Measurements from ENCODE around the gene PNISR.
"Not testable (repeated sequence)": the region's sequence is repeated elsewhere in the genome, so short reads cannot be mapped to it uniquely, and the experiment has no call there.

The PNISR gene, protein sequence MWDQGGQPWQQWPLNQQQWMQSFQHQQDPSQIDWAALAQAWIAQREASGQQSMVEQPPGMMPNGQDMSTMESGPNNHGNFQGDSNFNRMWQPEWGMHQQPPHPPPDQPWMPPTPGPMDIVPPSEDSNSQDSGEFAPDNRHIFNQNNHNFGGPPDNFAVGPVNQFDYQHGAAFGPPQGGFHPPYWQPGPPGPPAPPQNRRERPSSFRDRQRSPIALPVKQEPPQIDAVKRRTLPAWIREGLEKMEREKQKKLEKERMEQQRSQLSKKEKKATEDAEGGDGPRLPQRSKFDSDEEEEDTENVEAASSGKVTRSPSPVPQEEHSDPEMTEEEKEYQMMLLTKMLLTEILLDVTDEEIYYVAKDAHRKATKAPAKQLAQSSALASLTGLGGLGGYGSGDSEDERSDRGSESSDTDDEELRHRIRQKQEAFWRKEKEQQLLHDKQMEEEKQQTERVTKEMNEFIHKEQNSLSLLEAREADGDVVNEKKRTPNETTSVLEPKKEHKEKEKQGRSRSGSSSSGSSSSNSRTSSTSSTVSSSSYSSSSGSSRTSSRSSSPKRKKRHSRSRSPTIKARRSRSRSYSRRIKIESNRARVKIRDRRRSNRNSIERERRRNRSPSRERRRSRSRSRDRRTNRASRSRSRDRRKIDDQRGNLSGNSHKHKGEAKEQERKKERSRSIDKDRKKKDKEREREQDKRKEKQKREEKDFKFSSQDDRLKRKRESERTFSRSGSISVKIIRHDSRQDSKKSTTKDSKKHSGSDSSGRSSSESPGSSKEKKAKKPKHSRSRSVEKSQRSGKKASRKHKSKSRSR

DNA sequence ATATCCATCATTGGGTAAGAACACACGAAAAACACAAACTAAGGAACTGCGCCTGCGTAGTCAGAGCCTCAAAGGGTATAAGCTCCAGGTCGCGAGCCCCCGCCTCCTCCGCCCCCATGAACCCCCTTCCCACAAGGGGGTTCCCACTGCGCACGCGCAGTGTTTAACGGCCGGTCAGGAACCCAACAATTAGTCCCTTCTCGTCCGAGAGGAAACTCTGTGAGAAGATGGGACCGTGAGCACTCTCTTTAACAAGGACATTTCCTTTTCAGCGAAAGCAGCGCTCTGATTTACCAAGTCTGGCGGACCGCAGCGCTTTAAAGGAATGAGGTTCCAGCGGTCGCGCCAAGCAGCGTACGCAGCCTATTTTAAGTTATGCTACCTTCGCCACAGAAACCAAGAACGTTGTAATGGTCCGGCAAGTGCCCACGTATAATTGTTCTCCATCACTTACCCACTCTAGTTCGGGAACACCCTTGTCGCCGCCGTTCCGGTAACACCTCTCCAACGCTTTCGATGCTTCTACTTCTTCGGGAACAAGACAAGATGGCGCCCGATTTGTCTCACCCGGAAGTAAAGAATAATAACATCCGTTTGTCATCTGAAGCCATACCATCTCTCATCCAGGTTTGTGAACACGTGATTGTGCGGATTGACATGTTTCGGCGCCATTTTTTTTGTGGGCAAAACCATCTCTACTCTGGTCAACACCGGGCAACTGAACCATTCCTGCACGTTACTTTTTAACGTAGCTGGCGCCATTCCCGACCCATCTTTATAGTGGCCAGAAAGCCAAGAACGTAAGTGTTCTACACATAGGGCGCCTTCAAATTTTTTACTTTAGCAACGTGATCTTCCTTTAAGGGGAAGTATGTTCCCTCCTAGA is at the start of gene PNISR:
Gene PNISR, minus strand, starts transcription at position 548 of the 886 bp plus-strand sequence. CDS start 10,649 bp downstream, outside the sequence.
- DNase-seq (ENCODE audit: low spot score), result peak; percentile 95

DNA sequence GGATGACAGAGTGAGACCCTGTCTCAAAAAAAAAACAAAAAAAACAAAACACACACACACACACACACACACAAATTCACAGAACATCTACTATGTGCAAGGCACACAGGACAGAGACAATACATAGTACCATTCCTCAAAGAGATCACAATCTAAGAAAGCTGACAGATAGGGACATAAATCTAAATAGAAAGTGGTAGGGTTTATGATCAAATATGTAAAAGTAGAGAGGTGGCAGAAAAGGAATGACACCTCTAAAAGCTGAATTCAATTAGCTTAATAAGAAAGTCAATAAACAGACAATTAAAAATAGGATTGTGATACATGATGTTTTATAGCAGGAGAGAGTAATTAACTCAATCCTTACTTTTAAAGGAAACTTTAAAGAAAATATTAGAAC is 48.6 kb upstream of the PNISR start:
- no peak for DNase-seq (ENCODE audit: low spot score)

DNA sequence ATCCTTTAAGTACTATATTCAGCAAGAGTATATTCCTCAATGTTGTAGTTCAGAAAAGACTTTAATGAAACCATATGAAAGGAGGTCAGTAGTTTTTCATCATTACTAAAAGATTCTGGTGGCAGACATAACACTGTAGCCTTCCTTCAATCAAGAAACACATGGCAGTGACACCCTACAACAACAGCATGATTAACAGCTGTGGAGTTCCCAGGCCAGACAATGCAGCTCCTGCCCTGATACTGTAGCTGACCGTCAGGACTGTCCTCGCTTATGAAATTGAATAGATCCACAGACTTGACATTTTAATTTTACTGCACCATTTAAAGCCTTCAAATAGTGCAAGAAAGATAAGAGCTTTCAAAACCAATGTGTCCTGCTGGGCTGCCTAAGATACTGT is 46.5 kb upstream of the PNISR start:
- no peak for DNase-seq (ENCODE audit: low spot score)

DNA sequence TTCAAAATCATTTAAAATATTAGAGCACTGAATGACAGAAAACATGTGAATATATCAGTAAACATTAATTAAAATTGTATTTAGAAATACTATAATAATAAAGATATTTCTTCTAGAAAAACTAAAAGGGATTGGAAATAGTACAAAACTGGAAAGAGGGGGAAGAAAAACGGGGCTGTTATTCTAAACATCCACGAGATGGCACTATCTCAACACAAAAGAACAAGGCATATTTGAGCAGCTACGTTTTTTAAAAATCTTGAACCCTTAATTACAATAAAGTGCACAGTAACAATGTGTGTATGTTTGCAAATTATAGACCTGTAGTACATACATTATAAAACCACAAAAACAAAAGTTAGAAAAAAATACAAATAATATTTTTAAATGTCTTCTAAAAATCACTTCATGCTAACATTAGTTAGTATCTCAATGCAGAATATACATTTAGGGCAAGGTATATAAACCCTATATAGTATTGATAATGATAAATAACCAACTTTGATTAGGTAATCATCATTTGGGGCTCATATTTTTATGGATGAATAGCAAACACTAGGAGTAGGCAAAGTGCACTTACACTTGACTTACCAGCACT is 42.5 kb upstream of the PNISR start:
- DNase-seq (ENCODE audit: low spot score), result peak; percentile 39

DNA sequence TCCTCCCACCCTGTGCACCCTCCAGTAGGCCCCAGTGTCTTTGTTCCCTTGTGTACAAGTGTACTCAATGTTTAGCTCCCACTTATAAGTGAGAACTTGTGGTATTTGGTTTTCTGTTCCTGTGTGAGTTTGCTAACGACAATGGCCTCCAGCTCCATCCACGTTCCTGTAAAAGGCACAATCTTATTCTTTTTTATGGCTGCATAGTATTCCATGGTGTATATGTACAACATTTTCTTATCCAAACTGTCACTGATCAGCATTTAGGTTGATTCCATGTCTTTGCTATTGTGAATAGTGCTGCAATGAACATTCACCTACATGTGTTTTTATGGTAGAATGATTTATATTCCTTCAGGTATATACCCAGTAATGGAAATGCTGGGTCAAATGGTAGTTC is 34.0 kb upstream of the PNISR start:
- not testable (repeated sequence) for DNase-seq (ENCODE audit: low spot score)

DNA sequence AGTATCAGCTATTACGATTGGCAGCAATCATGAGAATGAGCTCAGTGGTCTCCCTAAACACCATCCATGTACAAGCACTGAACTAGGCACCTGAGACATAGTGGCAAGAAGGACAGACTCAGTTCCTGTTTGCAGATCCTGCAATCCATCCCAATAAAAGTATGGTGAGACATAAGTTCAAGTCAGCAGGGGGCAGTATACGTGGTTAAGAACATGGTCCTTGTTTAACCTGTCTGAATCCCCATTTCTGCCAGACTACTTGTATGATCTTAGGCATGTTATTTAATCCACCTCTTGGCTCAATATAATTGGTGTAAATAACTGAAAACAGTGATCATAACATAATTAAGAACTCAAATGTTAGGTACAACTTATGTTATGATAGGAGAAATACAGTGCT is 33.2 kb upstream of the PNISR start:
- DNase-seq (ENCODE audit: low spot score), result no peak

DNA sequence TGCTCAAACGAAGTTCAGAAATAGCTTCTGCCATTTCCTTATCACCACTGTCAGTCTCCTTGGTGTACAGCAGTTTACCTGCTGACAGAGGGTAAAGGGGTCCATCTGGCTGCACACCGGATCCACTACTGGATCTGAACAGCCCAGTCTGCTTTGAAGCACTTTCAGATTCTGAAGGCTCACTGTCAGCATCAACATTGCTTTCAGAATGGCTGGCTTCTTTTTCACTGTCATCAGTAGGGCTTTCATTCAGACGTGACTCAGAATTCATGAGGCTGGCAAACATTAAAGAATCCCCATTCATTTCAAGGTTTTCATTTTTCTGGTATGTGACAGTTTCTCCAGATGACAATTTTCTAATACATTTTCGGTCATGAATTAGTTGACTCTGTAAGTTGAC is 21.0 kb upstream of the PNISR start:
- DNase-seq (ENCODE audit: low spot score), result no peak

DNA sequence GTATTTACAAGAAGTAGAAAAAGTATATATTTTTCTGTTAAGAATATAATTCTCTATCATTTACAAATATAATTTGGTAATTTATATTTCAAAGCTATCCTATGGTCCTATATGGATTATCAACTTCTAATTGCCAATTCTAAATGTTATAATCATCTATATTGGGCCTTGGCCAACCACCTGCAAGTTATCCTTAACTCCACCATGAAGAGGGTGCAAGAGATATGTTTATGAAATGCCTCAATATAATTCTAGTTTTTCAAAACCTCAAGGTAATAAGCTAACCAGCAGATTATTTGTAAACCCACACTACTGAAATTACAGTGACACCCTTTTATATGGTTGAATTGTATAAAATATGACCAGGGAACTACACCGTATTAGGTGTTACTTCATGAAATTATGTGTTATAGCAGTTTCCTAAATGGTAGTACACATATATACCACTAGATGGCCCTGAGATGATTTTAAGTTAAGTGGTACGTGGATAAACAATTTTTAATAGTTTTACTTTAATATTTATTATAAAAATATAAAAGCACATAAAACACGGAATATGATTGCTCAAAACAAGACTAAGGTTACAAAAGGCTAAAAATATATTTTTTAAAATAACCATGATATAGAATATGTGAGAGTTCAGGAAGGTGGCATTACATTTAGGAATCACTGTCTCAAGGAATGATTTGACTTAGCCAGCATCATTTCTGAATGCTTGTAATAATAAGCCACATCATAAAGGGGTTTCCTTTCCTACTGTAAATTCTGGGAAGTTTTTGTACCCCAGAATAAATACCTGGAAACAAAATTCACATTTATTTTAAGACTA is 9.8 kb upstream of the PNISR start:
- peak; percentile 46 for DNase-seq (ENCODE audit: low spot score)

DNA sequence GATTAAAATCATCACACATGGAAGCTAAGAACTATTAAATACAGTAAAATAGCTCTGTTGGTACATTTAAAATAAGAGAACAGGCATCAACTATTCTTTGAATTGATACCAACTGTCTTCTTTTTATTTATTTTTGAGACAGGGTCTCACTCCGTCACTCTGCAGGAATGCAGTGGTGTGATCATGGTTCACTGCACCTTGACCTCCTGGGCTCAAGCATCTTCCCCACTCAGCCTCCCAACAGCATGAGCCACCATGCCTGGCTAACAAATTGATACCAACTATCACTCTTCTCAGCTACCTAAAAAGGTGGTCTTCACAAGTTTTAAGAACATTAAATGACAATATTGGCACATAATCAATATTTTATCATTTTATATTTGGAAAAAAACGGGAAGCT is 7.8 kb upstream of the PNISR start:
- DNase-seq (ENCODE audit: low spot score), result no peak

DNA sequence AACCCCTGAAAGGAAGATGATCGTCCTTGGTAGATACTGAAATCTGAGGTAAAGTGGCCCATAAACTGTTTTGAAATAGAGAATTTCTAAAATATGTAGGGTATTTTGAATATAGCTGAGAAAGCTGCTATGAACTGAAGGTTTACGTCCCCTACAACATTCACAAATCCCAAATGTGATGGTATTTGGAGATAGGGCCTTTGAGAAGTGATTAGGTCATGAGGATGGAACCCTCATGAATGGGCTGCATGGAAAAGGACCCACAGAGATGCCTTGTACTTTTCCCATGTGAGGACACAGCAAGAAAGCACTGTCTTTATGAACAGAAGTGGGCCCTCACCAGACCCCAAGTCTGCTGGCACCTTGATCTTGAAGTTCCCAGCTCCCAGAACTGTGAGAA is 6.8 kb upstream of the PNISR start:
- DNase-seq (ENCODE audit: low spot score), result no peak

DNA sequence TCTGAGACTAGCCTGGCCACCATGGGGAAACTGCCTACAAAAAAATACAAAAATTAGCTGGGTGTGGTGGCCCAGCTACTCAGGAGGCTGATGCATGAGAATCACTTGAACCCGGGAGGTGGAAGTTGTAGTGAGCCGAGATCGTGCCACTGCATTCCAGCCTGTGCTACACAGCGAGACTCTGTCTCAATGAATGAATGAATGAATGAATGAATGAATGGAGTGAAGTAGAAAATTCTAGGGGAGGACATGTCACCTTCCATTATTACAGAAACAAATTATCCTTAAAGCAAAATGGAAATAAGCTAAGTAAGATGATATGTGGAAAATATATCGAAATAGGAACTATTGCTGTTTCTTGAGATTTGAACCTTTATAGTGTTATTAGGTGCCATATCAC is 2.9 kb upstream of the PNISR start:
- no peak for DNase-seq (ENCODE audit: low spot score)

DNA sequence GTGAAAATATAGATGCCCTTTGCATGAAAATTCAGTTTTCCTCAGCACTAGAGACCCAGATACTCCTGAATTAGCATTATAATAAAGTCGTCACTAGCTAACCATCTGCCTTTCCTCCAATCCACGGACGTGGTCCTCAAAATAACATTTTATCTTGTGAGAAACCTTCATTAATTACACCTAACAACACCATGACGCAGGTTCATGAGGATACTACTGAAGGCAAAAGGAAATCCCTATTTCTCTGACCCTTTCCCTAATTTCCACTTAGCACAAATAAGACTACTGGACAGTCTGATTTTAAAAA is 1.3 kb upstream of the PNISR start:
- no peak for DNase-seq (ENCODE audit: low spot score)

DNA sequence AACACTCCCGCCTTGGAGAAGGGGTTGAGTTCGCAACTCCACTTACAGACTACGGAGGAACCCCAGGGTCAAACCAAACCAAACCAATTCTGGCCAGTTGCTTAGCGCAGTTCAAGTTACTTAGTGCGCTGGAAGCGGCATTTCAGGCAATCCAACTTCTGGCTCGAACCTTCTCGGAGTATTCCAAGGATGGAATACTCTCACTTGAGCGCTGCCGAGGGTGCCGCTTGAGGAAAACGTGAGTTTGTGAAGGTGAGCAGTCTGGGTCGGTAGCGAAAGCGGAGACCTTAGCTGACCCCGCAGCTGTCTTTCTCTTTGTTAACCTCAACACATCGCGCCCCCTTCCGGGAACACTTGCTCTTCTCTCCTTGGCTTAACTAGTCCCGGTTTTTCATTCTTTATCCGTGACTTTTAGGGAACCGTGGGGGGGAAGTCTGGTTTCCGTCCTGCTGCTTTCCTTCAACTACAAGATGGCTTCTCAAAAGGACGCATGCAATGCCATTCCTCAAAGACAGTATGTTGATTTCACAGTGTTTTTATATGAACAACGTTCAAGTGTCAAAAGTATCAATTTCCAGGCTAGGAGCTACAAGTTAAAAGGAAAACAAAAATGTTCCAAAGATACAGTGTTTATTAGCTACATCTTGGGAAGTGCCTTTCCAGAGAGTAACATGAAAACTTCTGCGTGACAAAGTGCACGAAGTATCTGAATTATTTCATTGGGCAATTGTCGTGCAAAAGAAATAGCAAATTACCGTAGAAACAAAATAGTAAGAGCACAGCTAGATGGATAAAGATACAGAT is 741 bp upstream of the PNISR start:
- peak; percentile 50 for DNase-seq (ENCODE audit: low spot score)

DNA sequence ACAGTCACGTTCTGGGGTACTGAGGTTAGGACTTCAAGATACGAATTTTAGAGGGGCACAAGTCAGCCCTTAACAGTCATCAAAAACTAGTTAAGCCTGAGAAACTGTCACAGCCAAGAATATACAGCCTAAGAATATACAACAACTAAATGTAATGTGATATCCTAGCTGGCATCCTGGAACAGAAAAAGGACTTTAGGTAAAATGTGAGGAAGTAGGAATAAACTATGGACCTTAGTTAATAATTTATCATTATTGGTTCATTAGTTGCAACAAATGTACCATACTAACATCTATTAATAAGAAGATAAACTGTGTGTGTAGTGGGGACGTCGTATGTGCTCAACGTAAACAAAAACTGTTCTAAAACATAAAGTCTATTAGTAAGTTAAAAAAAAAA is 1.1 kb downstream of the PNISR start:
- DNase-seq (ENCODE audit: low spot score), result no peak

DNA sequence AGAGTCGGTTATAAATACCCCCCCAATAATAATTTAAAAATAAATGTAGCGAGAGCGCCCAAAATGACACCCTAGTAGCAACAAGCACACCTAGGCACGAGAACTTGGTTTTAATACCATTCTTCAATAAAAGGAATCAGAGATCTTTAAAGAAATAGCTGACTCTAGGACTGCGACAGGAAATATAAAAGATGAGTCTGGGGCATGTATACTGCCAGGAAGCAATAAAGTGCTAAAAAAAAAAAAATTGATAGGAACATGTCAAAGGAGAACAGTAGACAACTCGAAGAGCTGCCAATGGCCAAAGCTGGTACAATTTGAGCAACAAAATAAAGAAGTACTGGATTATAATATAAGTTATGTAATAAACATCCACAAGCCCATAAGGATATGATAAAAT is 2.2 kb downstream of the PNISR start:
- no peak for DNase-seq (ENCODE audit: low spot score)

DNA sequence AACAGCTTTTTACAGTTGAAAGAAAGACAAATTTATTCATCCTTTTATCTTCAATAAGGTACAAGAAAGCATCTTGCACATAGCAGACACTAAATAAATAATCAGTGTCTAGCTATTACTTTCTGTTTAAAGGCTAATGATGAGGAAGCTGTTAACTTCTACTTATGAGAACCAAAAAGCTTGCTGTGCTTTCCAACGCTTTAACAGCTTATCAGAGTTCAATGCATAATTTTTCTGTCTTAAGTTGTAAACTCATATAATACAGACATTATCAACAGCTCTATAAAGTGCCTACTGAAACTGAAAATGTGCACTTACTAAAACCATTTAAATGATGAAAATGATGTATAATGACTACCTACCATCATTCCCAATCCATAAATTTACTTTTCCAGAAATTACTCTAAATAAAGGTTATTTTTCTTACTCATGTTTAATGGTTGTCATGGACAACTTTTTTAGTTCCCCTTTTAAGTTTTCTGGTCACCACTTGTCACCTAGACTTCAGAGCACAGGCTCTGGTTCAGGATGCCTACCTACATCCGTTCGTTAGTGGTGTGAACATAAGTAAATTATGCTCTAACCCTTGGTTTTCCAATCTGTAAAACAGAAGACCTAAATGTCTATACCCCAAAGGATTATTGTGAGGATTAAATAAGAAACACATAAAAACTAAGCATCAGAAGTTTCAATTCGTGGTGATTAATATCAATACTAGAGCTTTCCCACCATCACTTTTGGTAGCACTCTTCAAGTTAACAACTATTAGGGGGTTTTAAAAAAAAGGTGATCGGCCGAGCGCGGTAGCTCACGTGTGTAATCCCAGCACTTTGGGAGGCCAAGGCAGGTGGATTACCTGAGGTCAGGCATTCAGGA is 8.0 kb downstream of the PNISR start:
- DNase-seq (ENCODE audit: low spot score), result no peak

DNA sequence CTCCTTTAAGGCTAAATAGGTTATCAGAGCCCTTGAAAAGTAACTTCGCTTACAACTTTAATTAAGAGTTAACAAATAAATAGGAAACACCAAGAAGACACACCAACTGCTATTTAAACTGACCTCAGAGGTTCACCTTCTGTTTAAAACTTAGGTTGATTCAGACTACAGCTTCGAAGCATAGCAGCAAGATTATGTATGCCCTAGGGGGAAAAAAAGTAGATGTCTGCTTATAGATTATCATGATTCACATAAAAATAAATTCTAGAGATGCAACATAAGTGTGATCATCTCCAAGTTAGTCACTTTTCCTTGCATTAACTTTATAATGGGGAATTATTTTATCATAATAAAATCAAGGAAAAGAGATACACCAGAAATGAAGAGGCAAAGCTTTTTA is 8.9 kb downstream of the PNISR start:
- no peak for DNase-seq (ENCODE audit: low spot score)

DNA sequence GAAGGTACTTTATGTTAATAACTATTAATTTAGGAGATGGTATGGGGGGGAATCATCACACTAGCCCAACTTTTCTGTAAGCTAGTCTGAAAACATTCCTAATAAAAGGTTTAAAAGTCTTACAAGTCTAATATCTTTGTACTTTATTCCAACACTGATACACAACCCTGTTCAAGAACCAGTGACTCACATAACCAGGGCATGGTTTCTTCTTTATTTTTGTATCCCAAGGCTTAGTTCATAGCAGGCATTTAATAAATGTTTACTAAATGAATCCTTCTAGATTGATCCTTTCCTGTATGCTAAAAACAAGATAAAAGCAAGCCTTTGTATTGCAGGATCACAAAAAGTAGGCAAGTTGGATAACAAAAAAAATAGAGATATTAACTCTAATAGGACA is 9.7 kb downstream of the PNISR start:
- DNase-seq (ENCODE audit: low spot score), result no peak

DNA sequence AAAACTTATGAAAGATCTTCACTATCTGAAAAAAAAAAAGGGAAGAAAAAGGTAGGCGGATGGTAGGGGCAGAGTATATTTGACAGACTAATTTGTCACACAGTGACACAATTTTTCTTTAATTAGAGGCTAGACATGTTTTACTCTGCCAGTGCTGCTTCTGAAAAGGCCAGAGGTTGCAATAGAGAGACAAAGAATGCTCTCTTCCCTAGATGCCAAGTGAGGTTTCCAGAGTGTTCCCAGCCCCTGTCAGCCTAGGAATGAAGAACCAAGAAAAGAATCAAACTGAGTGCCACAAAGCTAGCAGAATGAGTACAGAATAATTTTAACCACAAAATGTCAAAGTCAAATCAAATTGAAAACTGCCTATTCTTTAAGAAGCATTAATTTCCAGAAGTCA is 13.0 kb downstream of the PNISR start:
- DNase-seq (ENCODE audit: low spot score), result no peak
